Hematopoietic multipotent progenitor cell treated with erythropoietin and hydrocortisone succinate and interleukin-3 and kit ligand, for 17 days (in vitro differentiated cells): ENCODE measurements around the gene CDC42SE1.
"Not testable (repeated sequence)": the region's sequence is repeated elsewhere in the genome, so short reads cannot be mapped to it uniquely, and the experiment has no call there.

ENCODE experiments used
- DNase-seq: peaks from one replicate; pipeline ENCODE4 v3.0.0-alpha.2; 2015; ENCODE audit warnings: low spot score

Gene CDC42SE1, protein sequence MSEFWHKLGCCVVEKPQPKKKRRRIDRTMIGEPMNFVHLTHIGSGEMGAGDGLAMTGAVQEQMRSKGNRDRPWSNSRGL

DNA sequence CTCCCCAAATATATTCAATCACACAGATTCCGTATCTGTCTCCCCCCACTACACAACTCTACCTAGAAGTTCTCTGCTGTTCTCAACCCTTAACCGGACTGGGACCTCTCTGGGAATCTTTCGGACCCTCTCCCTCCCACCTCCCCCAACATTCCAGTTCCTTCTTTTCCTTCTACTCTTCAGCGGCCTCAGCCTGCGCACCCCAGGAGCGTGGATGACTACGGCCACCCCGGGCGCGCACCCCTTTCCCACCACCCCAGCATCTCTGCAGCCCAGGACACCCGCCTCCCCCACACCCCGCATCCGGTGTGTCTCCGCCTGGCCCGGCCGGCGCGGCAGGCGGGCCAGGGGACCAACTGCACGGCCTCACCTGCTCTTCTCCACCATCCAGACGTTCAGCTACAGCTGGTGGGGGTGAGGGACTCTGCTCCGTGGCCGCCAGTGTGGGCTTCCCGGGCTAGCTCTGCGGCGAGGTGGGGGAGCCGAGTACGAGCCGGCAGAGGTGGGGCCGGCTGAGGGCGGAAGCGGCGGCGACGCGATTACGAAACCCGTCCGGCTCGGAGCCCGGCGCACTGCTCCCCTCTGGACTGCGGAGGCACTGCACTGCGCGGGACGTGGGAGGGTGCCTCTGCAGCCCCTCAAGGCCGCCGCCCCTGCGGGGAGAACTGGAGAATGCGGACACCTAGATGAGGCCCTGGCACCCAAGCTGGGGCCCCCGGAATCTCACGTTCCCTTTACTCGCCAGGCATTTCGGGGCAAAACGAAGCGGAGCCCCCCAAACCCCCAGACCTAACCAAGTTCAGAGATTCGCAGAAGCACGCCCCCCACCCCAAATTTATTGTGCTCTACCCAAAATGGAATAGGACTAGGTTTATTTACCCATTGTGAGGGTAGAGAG is at the start of gene CDC42SE1:
Gene CDC42SE1 (minus strand): TSS at position 514 of the 898 bp plus-strand sequence. CDS start 3,892 bp downstream, outside the sequence.
- peak; percentile 78 for DNase-seq

DNA sequence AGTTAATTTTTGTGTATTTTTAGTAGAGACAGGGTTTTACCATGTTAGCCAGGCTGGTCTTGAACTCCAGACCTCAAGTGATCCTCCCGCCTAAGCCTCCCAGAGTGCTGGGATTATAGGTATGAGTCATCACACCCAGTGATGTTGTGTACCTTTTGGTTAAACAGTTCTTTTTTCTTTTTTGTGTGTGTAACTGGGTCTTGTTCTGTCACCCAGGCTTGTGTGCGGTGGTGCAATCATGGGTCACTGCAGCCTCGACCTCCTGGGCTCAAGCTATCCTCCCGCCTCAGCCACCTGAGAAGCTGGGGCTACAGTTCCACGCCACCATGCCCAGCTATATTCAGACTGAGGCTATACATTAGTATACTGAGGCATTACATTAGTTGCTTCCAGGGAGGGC is 48.9 kb upstream of the CDC42SE1 start:
- DNase-seq, result no peak

DNA sequence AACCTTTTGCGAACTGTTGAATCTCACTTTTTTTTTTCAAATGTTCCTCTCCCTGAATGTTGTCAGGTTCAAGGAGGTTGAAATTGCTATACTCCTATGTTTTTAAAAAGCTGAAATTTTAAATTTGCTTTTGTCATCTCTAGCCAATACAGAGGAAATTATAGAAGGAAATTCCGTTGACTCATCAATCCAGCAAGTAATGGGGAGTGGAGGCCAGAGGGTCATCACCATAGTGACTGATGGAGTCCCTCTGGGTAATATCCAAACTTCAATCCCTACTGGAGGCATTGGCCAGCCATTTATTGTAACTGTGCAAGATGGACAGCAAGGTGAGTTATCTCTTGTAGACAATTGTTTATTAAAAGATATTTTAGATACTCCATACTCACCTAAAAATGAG is 47.5 kb upstream of the CDC42SE1 start:
- no peak for DNase-seq

DNA sequence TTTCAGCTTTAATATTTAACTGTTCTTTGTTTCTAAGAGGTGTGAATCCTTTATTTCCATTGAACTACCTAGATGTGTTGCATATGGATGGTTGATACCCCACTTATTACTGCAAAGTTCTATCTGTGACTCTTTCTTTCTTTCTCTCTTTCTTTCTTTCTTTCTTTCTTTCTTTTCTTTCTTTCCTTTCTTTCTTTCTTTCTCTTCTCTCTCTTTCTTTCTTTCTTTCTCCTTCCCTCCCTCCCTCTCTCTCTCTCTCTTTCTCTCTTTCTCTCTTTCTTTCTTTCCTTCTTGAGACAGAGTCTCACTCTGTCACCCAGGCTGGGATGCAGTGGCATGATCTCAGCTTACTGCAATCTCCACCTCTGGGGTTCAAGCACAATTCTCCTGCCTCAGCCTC is 45.2 kb upstream of the CDC42SE1 start:
- DNase-seq, result no peak

DNA sequence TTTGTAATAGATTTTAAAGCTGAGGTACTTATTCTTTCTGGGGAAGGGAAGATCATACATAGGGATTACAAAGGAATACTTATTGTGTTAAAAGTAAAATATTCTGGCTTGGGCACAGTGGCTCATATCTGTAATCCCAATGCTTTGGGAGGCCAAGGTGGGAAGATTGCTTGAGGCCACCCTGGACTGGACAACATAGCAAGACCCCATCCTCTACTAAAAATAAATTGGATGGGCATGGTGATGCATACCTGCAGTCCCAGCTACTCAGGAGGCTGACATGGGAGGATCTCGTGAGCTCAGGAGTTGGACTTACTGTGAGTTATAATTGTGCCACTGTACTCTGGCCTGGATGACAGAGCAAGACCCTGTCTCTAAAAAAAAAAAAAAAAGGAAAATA is 38.7 kb upstream of the CDC42SE1 start:
- no peak for DNase-seq

DNA sequence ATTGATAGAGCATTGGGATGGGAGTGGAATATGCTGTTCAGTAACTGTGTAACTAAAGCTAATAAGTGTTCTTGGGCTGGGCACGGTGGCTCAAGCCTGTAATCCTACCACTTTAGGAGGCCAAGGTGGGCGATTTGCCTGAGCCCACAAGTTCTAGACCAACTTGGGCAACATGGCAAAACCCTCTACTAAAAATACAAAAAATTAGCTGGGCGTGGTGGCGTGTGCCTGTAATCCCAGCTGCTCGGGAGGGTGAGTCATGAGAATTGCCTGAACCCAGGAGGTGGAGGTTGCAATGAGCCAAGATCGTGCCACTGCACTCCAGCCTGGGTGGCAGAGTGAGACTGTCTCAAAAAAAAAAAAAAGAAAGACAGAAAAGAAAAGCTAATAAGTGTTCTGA is 38.0 kb upstream of the CDC42SE1 start:
- DNase-seq, result not testable (repeated sequence)

DNA sequence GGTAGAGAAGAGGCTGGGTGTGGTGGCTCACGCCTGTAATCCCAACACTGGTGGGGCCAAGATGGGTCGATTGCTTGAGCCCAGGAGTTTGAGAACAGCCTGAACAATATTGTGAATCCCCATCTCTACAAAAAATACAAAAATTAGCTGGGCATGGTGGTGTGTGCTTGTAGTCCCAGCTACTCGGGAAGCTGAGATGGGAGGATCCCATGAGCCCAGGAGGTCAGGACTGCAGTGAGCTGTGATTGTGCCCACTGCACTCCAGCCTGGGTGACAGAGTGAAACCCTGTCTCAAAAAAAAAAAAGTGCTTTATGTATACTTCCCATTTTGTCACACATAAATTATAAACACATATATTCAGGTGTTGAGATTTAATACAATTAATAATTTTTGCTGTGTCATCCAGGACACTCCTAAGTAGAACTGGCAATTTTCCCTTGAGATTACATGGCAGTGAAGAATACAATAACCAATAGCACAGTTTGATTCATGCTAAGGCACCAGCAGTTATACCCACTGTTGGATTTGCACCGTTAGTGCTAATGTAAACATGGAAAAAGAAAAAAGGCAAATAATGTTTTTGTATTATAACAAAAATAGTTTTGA is 26.6 kb upstream of the CDC42SE1 start:
- no peak for DNase-seq

DNA sequence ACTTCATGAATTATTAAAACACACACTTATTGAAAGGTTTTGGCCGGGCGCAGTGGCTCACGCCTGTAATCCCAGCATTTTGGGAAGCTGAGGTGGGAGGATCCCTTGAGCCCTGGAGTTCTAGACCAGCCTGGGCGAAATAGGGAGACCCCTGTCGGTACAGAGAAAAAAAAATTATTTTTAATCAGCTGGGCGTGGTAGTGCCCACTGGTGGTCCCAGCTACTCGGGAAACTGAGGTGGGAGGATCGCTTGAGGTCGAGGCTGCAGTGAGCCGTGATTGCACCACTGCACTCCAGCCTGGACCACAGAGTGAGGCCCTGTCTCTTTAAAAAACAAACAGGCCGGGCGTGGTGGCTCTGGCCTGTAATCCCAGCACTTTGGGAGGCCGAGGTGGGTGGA is 12.8 kb upstream of the CDC42SE1 start:
- DNase-seq, result no peak

DNA sequence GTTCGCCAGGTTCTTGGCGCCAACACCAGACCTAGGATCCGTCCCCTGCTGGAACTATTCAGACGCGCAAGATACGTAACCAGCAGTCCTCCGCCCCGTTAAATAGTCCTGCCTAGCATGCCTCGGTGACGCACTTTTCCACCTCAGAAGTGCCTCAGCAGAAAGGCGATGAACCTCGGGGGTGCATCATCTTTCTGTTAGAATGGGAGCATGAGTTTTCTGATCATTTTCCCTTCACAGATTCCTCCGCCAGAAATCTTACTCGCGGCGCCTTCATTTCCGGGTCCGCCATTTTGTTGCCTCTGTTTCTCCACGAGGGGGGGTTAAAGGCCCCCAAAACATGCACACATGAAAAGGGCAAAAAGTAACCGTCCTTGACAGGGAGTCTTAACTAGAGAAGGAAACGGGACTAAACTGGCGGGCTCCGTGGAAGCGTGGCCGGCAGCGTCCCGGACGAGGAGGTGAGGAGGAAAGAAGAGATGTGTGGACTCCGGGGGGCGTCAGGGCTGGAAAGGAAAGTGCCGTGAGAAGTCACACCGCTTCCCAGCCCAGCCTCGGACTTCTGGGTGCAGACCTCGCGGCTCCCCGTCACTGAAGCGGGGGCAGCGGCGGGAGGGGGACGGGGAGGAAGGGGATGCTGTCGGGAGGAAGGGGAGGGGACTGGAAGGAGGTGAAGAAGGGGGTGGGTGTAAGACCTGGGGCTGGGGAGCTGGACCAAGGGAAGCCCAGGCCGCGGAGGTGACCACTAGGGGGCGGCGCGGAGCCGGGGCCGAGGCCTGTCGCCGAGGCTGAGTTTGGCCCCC is 11.3 kb upstream of the CDC42SE1 start, which contains the start of gene GABPB2:
Gene GABPB2 (plus strand): TSS at position 288 of the 803 bp plus-strand sequence. CDS start 17,429 bp downstream, outside the sequence.
- DNase-seq, result peak; percentile 91

DNA sequence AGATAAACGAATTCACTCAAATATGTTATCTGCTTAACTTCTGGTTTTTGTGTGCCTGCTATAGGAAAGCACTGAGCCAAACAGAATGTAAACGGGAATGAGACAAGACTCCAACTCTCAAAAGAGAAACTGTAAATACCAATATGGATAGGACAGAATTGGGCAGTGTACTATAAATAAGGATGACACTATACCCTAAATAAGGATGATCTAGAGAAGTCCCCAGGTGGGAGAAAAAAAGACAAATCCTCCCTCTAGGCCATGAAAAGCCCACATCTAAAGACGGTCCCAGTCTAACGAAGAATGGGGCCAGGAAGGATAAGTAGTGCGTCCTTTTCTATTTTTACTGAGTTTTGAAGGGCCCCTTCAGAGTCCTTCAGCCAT is 9.7 kb upstream of the CDC42SE1 start:
- DNase-seq, result no peak

DNA sequence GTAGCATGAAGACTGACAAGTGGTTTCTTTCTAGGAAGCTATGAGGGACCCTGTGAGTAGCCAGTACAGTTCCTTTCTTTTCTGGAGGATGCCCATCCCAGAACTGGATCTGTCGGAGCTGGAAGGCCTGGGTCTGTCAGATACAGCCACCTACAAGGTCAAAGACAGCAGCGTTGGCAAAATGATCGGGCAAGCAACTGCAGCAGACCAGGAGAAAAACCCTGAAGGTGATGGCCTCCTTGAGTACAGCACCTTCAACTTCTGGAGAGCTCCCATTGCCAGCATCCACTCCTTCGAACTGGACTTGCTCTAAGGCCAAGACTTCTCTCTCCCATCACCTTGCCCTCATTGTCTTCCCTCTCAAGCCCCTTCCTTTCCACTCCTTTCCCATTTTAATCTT is 7.8 kb upstream of the CDC42SE1 start:
- no peak for DNase-seq

DNA sequence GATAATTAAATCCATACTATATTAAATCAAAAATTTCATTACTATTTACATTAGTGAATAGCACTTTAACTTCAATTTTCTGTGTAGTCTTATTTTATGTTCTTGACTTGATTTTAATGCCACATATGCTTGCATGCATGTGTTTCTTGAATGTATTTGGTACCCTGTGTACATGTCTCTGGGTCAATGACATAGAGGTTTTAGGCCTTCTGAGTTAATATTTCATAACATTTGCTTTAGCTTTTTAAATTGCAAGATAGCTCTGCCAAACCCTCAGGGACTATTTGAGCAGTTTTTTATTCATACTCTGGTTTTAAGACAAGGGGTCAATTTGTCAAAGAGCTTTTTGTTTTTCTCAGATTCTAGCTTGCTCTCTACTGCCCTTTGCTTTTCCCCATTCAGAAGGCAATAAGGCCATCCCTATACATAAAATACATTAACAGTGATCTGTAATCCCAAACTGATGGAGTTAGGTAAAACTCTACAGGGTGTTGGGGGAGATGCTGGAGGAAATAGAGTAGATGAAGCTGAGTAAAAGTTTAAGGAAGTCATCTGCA is 5.7 kb upstream of the CDC42SE1 start:
- DNase-seq, result peak; percentile 3

DNA sequence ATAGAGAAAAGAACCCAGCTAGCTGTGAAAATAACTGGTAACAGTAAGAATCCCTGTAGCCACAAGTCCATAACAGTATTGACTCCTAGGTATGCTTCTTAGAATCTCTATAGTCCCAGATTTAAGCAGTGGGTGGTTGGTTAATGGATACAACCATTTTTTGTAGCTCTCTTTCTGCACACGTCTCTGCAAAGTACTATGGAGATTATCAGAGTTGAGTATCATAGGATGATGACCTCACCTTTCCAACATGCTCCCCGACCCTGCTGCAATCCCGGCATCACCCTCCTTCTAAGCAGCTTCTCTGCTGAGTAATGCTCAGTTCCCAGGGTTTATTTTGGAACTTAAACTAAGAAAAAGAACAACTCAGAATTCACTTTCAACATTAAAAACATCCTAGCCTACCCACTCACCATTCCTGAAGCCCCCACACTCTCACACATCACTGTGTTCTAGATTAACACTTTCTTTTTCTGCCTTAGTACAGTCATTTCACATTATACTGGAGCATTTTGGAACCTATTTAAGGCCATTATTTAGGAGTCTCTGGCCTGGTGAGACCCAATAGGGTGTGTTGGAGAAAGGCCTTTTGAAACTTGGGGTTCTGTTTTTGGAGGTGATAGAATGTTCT is 3.4 kb upstream of the CDC42SE1 start:
- DNase-seq, result peak; percentile 3

DNA sequence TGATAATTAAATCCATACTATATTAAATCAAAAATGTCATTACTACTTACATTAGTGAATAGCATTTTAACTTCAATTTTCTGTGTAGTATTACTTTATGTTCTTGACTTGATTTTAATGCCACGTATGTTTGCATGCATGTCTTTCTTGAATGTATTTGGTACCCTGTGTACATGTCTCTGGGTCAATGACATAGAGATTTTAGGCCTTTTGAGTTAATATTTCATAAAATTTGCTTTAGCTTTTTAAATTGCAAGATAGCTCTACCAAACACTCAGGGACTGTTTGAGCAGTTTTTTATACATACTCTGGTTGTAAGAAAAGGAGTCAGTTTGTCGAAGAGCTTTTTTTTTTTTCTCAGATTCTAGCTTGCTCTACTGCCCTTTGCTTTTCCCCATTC is 2.3 kb upstream of the CDC42SE1 start:
- DNase-seq, result peak; percentile 2

DNA sequence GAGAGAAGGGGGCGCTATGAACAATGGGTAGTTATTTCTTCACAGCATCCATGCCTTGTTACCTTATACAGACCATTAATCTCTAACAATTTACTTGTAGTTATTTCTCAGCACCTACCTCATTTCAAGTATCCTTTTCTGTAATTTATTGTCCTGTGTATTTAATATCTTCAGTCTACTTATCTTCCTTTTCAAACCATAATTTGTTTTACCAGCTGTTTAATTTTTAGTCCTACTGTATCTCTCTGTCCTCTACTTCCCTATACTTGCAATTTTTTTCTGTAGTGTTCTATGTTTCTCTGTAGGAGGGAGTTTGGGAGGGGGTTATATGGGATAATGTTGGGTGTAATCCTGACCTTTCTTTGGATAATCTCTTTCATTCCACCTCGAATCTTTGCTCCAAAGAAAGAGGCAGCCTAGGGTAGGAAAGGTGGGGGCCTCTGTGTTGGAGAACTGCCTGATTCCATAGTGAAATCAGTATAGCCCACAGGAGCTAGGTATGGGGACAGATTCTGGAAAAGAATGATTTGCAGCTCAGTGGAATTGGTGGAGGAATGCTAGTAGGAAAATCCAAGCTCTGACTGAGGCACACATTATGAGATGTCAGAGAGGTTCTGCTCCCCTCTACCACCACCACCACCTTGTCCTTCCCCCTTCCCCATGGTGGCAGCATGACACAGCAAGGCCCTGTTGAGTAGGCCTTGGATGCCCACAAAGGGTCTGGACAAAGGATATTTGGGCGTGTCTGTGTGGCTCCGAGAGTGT is 1.4 kb upstream of the CDC42SE1 start:
- DNase-seq, result peak; percentile 3

DNA sequence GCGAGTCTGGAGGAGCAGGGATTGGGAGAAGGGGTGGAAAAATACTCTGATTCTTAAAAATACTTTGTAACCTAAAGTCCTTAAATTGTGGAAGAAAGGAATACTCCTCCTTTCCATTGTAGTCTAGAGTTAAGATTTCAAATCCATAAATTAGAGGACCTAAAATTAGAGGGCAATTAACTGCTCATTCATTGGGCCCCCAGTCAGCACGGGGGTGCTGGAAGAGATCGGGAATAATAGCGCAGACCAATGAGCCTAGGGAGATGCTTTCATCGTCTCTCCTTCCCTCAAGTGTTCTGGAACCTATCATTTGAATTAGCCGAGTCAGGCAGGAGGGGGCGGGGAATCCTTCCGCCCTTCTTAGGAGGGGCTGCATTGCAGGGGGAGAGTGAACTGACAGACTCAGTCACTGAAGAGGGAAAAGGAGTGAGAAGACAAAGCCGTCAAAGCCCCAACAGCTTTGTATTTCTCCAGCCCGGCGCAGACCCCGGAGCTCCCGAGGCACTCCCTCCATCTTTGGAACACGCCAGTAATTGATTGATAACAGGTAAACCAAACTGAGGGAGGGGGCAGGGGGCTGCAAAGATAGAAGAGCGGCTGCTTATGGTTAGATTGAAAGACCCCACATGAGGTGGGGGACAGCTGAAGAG is 710 bp upstream of the CDC42SE1 start, which contains the start of gene MLLT11:
Gene MLLT11 (plus strand): TSS at position 391 of the 650 bp plus-strand sequence. CDS start 6,828 bp downstream, outside the sequence.
- peak; percentile 4 for DNase-seq

DNA sequence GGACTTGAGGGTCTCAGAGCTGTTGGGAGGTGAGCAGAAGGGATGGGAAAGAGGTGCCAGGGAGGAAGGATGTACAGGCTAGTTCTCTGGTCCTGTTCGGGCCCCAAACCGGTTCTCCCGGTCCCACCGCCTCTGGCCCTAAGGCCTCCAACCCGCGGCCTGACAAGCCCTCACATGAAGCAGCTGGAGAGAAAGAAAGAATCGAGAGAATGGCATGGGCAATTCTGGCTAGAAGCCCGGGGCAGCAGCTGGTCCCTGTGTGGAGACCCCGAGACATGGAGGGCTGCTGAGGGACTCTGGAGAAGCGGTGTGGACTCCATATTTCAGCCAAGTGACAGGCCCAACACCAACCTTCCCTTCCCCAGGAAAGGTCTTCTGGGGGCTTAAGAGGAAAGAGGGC is 730 bp downstream of the CDC42SE1 start:
- DNase-seq, result peak; percentile 14

DNA sequence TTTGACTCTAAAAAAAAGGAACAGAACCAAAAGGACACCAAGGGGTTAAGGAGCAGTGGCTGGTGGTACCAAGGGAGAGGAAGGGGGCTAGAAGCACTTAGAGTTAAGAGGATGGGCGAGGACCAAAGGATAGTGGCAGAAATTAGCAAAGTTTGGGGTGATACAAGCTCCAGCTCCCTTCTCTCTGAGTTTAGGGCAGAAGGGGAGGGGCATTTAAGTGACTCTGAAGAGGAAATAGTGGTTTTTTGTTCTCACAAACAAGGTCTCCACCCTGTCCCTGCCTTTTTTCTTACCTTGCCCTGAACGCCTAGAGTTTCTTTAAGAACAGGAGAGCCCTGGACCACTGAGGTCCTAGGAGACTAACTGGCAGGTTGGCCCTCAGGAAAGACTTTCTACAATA is 3.3 kb downstream of the CDC42SE1 start:
- DNase-seq, result no peak

DNA sequence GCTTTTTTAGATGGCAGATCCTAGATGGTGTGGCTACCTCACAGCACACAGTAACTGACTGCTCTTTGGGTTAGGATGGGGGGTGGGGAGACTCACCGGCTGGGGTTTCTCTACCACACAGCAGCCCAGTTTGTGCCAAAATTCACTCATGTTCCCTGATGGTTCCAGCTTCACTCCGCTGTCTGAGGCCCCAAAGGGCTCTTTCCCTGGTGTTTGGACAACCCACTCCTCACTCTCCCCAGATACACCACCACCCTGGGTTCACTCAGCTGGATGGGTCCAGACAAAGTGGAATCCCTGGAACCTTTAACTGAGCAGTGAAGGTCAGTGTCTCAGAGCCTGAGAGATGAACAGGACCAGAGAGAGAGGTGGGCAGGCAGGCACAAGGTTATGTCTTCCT is 3.8 kb downstream of the CDC42SE1 start:
- DNase-seq, result no peak

DNA sequence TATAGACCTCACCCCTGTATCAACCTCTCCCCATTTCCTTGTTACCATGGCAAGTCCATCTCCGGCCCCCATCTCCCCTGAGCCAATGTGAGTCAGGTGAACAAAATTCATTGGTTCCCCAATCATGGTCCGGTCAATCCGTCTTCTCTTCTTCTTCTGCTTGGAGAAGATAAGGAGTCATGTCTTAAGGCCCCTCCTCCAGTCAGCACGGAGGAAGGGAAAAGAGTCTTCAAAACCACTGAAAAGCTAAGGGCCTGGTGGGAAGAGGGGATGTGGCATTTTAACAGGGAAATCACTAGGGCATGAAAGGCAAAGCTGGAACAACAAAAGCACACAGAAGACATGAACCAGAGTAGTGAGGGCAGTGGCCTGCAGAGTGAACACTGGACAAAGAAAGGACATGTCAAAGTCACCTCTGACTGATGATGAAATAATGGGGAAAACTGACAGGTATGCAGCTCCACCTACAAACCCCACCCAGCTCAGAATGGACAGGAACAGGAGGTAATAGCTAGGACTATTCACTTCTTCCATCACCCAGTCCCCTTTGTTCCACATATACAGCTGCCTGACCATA is 4.4 kb downstream of the CDC42SE1 start:
- no peak for DNase-seq
